Hepatocyte (in vitro differentiated cells): ENCODE data around the gene AKT2. TPM values are rescaled to one million over a fixed set of nuclear protein-coding genes. Genes with fewer than 3 reads are reported as not detected.

Experiments
- DNase-seq: peaks from one replicate; pipeline ENCODE4 v3.0.0-alpha.2; 2016; ENCODE audit warnings: low spot score
- H2AFZ ChIP-seq: fragments of 200-600 bp; sonication (generic); 2 replicates; pipeline ENCODE4 v1.6.0; 2016; ENCODE audit warnings: antibody characterized with exemption, mild to moderate bottlenecking
- H3K27ac ChIP-seq: fragments of 200-600 bp; sonication (generic); 2 replicates; pipeline ENCODE4 v1.5.1; 2016; ENCODE audit warnings: mild to moderate bottlenecking
- H3K27me3 ChIP-seq: fragments of 200-600 bp; sonication (generic); 2 replicates; pipeline ENCODE4 v1.6.1; 2016
- H3K36me3 ChIP-seq: fragments of 200-600 bp; sonication (generic); replicated peaks from 2 replicates; pipeline ENCODE4 v1.5.1; 2016; ENCODE audit warnings: low read depth; ENCODE audit not compliant: insufficient read depth
- H3K4me1 ChIP-seq: fragments of 200-600 bp; sonication (generic); 2 replicates; pipeline ENCODE4 v1.5.1; 2016; ENCODE audit warnings: mild to moderate bottlenecking, moderate library complexity; ENCODE audit not compliant: insufficient read depth
- H3K4me2 ChIP-seq: fragments of 200-600 bp; sonication (generic); 2 replicates; pipeline ENCODE4 v1.6.0; 2016
- H3K4me3 ChIP-seq: fragments of 200-600 bp; sonication (generic); 2 replicates; pipeline ENCODE4 v1.5.1; 2016; ENCODE audit warnings: mild to moderate bottlenecking
- H3K79me2 ChIP-seq: fragments of 200-600 bp; sonication (generic); 2 replicates; pipeline ENCODE4 v1.6.0; 2017; ENCODE audit warnings: mild to moderate bottlenecking
- H3K9me2 ChIP-seq: fragments of 200-600 bp; sonication (generic); replicated peaks from 2 replicates; pipeline ENCODE4 v1.6.0; 2017; ENCODE audit warnings: mild to moderate bottlenecking; ENCODE audit not compliant: insufficient read depth
- H3K9me3 ChIP-seq: fragments of 200-600 bp; sonication (generic); 2 replicates; pipeline ENCODE4 v1.5.1; 2016; ENCODE audit warnings: low read depth, mild to moderate bottlenecking
- H4K20me1 ChIP-seq: fragments of 200-600 bp; sonication (generic); 2 replicates; pipeline ENCODE4 v1.6.0; 2016; ENCODE audit warnings: mild to moderate bottlenecking; ENCODE audit not compliant: insufficient read depth, poor library complexity, severe bottlenecking
- EZH2 ChIP-seq: fragments of 200-600 bp; sonication (generic); IDR thresholded peaks from 2 replicates; pipeline ENCODE4 v1.6.1; 2016; ENCODE audit warnings: antibody characterized with exemption, mild to moderate bottlenecking, borderline replicate concordance
- EZH2phosphoT487 ChIP-seq: fragments of 200-600 bp; sonication (generic); IDR thresholded peaks from one replicate; pipeline ENCODE4 v1.6.1; 2018; ENCODE audit warnings: antibody characterized with exemption, mild to moderate bottlenecking, low read depth, moderate library complexity; ENCODE audit not compliant: unreplicated experiment, severe bottlenecking
- whole genome bisulfite sequencing: methylation state at CpG from one replicate; pipeline ENCODE4 v1.1.6; 2016; ENCODE audit warnings: low lambda C conversion rate; ENCODE audit errors: missing lambda C conversion rate; 5-methylcytosine and 5-hydroxymethylcytosine counted together
- polyA plus RNA-seq: library from polyadenylated mRNA; unstranded; fragments of >200 nt; fragmentation: Nextera tagmentation; extraction: Ambion mirVana; gene quantifications from 2 replicates; pipeline ENCODE4 v1.2.1, GENCODE V29; 2016
- total RNA-seq: library from RNA; depleted of rRNA; stranded (reverse); fragments of >200 nt; gene quantifications from 2 replicates; pipeline ENCODE4 v1.2.3, GENCODE V29; 2014
- TF ChIP-seq, protein P1 (sequence below): fragments of 200-600 bp; sonication (generic); IDR thresholded peaks from 2 replicates; pipeline ENCODE4 v1.5.1; 2016; ENCODE audit warnings: antibody characterized with exemption, mild to moderate bottlenecking; ENCODE audit not compliant: poor library complexity

The AKT2 gene
- total and polyA plus RNA-seq, 2 experiments from 2014 or later: 54.9 to 106 TPM

DNA sequence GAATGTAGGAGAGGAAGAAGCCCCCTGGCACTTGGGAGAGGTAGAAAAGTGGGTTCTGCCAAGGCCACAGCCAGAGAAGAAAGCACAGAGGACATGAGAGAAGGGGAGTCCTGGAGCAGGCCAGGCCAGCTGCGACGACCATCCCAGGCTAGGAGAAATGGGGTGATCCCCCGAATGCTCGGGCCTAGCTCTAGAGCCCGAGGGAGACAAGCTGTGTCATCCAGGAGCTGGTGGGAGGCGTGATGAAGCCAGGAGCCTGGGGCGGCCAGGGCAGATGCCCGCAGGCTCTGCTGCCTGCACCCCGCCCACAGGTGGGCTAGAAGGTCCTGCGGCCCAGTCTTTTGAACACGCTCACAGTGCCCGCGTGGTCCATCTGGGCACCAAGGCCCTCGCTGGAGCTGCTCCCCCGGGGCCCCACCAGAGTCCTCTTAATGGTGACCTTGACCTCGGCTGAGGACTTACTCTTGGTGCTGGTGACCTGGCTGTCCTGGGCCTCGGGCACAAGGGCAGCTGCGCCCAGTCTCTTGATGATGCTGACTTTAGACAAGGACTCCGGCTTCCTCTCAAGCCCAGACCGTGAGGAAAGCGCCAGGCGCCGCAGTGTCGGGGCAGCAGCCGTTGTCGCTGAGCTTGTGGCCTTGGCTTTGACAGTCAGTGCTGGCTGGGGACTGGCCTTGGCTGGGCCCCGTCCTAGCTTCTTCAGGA lies 36.6 kb upstream of the AKT2 start:
- Histone ChIP-seq H3K79me2 (no peaks in the 10 kb centered on the region), H3K4me2 (no peak overlapping the region), H3K4me3 (no peak overlapping the region), H3K4me1 (no peaks in the 10 kb centered on the region), H3K36me3 (no peaks in the 10 kb centered on the region), H3K27ac (no peak overlapping the region), H2AFZ (no peak overlapping the region), H3K9me2 (no peaks in the 10 kb centered on the region), H4K20me1 (no peaks in the 10 kb centered on the region), H3K9me3 (no peaks in the 10 kb centered on the region), H3K27me3 (no peaks in the 10 kb centered on the region)
- no peak for DNase-seq
- 99% methylated on average over 27 of the region's 27 CpGs for WGBS
- TF ChIP-seq EZH2phosphoT487 (no peak), EZH2 (no peak)
- TF ChIP-seq, protein P1, sequence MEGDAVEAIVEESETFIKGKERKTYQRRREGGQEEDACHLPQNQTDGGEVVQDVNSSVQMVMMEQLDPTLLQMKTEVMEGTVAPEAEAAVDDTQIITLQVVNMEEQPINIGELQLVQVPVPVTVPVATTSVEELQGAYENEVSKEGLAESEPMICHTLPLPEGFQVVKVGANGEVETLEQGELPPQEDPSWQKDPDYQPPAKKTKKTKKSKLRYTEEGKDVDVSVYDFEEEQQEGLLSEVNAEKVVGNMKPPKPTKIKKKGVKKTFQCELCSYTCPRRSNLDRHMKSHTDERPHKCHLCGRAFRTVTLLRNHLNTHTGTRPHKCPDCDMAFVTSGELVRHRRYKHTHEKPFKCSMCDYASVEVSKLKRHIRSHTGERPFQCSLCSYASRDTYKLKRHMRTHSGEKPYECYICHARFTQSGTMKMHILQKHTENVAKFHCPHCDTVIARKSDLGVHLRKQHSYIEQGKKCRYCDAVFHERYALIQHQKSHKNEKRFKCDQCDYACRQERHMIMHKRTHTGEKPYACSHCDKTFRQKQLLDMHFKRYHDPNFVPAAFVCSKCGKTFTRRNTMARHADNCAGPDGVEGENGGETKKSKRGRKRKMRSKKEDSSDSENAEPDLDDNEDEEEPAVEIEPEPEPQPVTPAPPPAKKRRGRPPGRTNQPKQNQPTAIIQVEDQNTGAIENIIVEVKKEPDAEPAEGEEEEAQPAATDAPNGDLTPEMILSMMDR: no peak

DNA sequence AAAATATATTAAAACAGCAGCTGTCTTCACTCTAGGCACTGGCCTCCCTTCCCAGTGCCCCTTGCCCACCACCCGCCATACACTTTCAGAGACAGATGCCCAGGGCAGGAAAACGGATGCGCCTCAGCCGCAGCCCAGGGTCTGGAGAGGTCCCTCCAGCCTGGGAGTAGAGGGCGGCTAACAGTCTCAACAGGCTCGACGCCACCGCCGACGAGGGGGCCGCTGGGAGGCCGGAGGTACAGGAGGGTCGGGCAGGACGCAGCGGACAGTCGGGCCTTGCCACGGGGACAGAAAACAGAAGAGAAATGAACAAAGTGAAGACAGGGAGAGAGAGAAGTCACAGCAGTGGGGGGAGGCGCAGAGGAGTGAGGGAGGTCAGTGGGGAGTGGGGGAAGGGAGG lies 35.9 kb upstream of the AKT2 start:
- H3K4me3 ChIP-seq: no peak overlapping the region
- DNase-seq: no peak
- WGBS: 96% methylated on average over 18 of the region's 18 CpGs
- no peaks in the 10 kb centered on the region for H3K9me2 ChIP-seq
- no peaks in the 10 kb centered on the region for H3K36me3 ChIP-seq
- no peaks in the 10 kb centered on the region for H3K27me3 ChIP-seq
- H3K4me1 ChIP-seq: no peaks in the 10 kb centered on the region
- no peaks in the 10 kb centered on the region for H4K20me1 ChIP-seq
- H3K9me3 ChIP-seq: no peaks in the 10 kb centered on the region
- no peaks in the 10 kb centered on the region for H3K79me2 ChIP-seq
- TF ChIP-seq, protein P1: no peak
- no peak for TF ChIP-seq EZH2phosphoT487
- TF ChIP-seq EZH2: no peak
- no peak overlapping the region for H3K27ac ChIP-seq
- no peak overlapping the region for H3K4me2 ChIP-seq
- H2AFZ ChIP-seq: no peak overlapping the region

DNA sequence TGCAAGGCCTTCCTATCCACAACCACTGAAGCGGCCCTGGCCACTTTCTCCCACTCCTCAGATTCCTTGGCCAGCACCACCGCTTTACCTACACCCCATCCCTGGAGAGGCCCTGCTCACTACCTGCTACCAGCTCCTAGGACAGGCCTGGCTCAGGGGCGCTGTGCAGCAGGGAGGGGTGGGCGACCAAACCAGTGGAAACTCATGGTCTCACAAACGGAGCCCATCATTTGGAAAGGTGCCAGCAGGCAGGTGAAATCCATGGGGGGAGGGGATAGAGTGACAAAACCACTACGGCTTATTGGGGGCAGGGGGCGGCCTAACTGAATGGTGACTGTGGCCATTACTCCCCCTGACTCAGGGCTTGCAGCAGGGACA lies 35.4 kb upstream of the AKT2 start:
- H3K9me3 ChIP-seq: no peaks in the 10 kb centered on the region
- no peaks in the 10 kb centered on the region for H3K9me2 ChIP-seq
- no peaks in the 10 kb centered on the region for H3K4me1 ChIP-seq
- H4K20me1 ChIP-seq: no peaks in the 10 kb centered on the region
- H2AFZ ChIP-seq: no peak overlapping the region
- H3K36me3 ChIP-seq: no peaks in the 10 kb centered on the region
- no peak overlapping the region for H3K4me2 ChIP-seq
- H3K27ac ChIP-seq: no peak overlapping the region
- TF ChIP-seq EZH2phosphoT487: no peak
- TF ChIP-seq EZH2: no peak
- TF ChIP-seq, protein P1: no peak
- no peak for DNase-seq
- H3K4me3 ChIP-seq: no peak overlapping the region
- no peaks in the 10 kb centered on the region for H3K27me3 ChIP-seq
- 98% methylated on average over 7 of the region's 7 CpGs for WGBS
- no peaks in the 10 kb centered on the region for H3K79me2 ChIP-seq
